ENCODE results near the gene EHD1.

Gene EHD1

GRCh38 chr11:64871492-64871891, 6.9 kb downstream of the EHD1 start:
- DNase-seq = peak; percentile 42

DNA sequence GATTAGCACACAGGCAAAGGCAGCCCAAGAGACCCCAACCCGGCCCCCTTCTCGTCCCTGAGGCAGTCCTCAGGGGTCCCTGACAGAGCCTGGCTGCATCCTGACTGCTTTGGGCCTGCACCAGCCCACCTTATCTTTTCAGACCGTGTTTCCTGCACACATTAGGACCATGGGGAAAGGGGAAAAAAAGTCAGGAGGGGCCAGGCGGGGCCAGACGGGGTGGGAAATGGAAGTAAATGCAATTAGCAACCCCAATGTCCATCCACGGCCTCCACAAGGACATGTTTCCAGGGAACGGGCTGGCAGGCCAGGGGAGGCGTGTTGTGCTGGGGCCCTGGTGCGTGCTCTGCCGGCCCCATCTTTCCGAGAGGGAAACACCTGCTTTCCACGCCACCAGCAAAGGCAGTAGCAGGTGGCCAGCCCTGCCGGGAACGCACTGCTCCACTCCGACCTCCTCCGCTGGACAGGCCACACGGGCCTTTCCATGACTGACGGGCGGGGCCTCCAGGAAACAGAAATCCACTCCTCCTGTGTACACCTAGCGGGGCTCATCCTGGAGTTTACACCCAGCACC, 7.4 kb downstream of the EHD1 start:
- DNase-seq = no peak

DNA sequence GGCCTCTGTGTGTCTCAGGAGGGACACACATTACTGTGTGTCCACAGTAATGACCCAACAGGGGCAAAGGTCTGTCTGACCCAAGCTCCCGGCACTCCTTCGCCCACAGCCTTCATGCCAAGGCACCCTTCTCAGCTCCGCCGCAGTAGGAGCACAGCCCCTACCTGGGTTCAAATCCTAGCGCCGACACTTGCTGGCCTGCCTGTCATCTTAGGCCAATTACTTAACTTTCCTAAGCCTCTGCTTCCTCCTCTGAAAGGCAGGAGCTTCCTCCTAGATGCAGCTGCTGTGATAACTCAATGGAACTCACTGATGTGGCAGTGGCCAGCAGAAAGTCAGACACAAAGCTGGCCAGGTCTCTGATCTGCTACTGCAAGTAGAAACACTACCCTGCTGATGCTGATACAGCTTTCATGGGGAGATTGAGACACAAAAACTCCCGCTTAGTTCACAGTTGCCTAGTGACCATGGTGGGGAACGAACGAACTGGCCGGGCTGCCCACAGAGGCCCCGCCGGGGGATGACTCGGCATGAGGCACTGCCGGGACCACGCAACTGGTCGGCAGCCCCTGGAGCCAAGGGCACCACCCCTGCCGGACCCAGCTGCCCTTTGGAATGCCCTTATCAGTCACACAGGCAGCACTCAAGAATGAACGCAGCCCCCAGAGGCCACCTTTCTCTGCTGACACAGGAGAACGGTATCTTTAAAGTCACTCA, 8.1 kb downstream of the EHD1 start:
- no peak for DNase-seq

GRCh38 chr11:64869571-64870175, 8.7 kb downstream of the EHD1 start:
- DNase-seq = peak; percentile 51

- peak; percentile 61 for DNase-seq
Observed at GRCh38 chr11:64868904-64869570, 9.4 kb downstream of the EHD1 start.

DNA sequence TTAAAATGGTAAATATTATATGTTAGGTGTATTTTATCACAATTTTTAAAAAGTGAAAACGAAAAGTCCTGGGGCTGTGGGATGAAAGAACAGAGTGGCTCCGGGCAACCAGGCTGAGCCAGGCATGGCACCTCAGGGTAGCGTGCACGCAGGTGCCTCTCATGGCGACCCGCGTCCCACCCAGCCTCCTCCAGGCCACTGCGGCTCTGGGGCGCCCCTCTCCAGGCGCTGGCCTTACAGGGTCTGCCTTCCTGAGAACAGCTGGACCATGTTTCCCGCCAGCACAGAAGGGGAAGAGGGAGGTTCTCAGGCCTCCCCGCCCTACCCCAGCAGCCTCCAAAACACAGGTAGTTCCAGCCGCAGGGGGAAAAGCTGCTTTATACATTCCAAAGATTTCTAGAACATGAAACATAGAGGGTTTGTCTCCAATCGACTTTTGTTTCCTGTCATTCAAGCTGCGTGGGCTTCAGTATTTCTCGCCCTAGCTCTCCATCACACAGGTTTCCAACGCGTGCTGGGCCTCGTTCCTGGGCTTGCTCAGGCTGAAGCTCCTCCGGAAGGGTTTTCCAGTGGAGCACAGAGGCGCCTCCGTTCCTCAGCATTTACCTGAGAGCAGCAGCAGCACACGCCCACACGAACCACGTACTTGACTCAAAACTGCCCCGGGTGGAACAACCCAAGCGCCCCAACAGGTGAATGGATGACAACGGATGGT, 10.5 kb downstream of the EHD1 start:
- peak; percentile 35 for DNase-seq

DNA sequence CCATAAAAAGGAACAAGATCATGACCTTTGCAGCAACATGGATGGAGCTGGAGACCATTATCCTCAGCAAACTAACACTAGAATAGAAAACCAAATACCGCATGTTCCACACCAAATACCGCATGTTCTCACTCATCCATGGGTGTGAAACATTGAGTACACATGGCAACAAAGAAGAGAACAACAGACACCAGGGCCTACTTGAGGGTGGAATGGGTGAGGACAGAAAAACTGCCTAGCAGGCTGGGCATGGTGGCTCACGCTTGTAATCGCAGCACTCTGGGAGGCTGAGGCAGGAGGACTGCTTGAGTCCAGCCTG, 12.3 kb downstream of the EHD1 start:
- no peak for DNase-seq

DNA sequence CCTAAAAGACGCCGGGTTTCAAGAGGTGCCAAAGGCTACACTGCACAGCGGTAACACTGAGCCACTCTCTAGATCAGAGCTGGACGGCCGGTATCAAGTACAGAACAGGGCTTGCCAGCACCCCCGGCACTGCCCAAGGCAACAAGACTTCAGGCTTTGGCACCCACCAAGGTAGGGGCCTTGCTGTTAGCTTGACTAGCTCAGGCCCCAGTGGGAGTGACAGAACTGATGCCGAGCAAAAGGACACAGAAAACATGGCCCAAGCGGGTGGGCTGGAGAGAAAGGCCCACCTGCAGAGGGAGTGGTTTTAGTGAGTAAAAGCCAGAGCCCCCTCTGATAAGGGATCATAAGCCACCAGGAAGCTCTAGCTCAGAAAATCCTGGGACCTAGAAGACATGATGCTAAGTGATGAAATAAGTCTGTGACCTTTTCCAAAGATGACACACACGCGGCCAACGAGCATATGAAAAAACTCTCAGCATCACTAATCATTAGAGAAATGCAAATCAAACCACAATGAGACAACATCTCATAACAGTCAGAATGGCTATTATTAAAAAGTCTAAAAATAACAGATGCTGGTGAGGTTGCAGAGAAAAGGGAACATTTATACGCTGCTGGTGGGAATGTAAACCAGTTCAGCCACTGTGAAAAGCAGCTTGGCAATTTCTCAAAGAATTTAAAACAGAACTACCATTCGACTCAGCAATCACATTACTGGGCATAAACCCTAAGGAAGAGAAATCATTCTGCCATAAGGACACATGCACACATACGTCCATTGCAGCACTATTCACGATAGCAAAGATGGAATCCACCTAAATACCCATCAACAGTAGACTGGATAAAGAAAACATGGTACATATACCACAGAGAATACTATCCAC, 12.9 kb downstream of the EHD1 start:
- peak; percentile 62 for DNase-seq

DNA sequence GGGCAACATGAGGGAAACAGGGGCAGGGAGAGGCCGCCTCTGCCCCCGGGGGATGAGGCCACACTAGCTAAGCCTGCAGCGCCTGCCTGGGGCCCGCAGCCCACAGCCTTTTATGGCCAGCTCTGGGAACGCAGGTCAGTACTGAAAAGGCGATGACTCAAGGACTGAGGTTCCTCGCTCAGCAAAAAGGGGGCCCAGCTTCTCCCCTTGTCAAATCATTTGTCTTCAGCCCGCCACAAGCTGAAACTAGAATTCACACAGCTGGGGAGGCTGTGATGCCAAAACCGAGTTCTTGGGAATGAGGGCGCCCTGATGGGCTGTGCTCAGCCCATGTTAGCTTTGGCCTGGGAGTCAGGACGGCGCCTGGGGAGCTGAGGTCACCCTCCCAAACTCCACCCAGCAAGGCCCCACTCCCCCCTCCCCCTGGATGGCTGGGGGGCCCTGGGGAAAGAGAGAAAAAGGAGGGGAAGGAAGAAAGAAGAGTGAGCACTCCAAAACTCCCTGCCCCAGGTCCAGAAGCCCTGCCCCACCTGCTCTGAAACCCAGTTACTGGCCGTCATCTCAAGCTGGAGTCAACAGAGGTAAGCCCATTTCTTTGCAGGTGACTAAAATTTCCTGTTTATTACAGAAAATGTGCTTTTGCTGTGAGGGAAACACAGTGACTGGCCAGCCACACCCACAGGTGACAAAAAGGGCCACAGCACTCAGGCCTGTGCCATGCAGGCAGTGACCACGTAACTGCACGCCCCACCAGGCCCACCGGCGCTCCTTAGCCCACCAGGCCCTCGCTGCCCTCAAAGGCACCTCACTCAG, 13.7 kb downstream of the EHD1 start:
- DNase-seq = peak; percentile 62

- DNase-seq = no peak
Observed at GRCh38 chr11:64864135-64864472, 14.3 kb downstream of the EHD1 start.

DNA sequence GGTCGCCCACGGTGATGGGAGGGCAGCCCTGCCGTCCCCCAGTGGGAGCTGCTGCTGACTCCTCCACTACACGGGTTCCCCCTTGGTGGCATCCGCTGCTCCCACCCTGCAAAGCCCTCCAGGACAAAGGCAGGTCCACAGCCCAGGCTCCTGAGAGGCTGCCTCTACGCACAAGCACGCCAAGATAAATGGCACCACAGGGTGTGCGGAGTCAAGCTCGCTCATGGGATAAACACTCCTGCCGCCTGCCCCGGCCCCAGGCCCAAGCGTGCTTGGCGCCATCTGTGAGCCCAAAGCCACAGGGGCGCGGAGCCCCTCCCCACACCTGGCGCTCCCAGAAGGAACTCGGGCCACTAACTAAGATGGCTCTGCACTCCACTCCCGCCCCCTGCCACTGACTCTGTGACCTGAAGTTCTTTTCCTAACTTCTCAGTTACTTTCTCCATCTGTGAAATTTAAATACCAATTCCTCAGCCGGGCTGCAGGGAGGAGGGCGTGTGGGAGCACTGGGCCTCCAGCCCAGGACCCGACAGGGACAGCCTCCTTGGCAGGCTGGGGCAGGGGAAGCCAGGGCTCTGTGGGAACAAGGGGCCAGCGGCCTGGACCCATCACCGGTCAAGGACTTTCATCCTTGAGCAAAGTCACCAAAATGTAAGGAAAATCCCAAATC, 14.9 kb downstream of the EHD1 start:
- no peak for DNase-seq

- no peak for DNase-seq
Observed at GRCh38 chr11:64862987-64863390, 15.4 kb downstream of the EHD1 start.

- peak; percentile 51 for DNase-seq
Observed at GRCh38 chr11:64861227-64861975, 17.0 kb downstream of the EHD1 start.

- DNase-seq = peak; percentile 66
Observed at GRCh38 chr11:64859542-64860414, 18.6 kb downstream of the EHD1 start.

DNA sequence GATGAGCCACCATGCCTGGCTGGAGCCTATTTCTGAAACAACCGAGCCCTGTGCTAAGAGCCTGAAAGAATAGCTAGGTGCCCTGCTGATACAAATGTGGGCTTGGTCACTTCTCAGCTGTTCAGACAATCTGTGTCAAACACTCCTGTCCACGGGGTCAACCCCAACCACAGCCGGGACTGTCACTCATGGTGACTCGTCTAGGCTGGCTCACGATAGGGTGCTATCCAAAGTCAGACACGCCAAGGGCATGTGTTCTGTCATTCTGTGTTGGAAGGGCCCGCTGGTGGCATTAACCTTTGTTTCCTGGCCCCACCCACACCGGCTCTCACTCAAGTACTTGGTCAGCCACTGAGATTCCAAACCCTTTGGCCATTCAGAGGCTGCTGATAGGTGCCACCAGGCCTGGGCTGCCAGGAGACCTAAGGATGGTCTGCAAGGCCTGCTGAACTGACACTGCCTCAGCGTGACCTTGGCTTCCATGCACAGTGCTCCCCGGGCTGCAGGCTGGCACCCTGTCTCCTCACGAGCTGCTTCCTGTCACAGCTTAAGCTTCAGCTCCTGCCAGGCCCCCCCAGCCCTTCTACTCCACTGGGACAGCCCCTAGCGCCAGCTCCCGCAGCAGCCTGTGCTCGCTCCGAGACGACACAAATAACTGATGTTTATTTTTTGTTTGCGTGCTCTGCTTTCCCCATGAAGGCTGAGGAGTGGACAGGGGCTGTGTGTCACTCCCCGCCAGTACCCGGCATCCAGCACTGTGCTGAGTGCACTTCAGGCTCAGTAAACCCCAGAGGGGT, 19.8 kb downstream of the EHD1 start:
- peak; percentile 82 for DNase-seq

DNA sequence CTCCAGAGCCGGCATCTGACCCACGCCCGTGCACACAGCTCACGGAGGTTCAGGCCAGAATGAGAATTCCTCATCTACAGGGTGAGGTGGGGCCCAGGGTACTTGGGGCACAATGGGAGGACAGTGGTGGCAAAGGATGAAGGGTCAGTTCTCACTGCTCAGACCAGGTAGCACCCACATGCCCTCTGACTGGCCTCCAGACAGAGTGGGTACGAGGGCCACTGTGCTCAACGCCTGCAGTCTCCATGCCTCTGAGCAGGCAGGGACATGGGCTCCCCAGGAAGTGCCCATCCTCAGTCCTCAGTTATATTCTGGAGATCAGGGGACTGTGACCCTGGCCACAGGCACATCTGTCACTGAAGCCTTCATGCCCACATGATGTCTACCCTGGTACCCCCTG, 20.9 kb downstream of the EHD1 start:
- DNase-seq = no peak

DNA sequence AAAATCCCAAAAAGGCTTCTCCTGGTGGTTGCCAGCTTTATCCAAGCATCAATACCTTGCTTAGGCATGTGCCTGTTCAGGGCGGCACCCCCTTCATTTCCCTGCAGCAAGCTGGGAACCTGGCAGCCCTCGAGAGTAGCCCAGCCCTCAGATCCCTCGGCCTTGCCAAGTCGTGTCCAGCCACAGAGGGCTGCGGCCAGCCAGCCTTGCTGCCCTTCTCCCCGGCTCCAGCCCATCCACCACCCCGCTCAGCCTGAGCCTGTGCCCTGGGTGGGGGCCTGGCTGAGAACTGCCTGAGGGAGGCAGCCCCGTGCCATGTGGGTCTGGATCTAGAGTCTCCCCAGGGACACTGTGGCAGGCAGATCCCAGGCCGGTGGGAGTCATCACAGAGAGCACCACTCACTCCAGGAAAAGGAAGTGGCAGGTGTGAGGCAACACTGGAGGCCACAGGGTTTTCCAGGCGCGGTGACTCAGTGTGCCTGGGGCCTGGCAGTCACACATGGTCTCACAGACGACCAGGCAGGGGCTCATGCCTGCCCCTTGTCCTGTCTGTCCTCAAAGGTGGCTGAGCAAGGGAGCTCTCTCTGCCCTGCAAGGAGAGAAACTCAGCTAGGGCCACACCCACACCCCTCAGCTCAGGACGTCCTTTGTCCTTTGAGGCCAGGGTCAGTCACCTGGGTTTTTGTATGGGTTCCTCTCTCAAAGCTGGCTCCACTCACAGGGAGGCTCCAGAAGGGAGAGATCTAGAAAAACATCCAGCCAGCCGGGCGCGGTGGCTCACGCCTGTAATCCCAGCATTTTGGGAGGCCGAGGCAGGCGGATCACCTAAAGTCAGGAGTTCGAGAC, 21.8 kb downstream of the EHD1 start:
- DNase-seq = peak; percentile 61

Data from CD4-positive, alpha-beta T cell treated with Interleukin-17A for 4 hours (primary cell).